T-helper 17 cell (primary cell): ENCODE results near the gene SPINDOC. TPM values are rescaled to one million over a fixed set of nuclear protein-coding genes. Genes with fewer than 3 reads are reported as not detected.
A peak's percentile ranks its signal among the peaks of the same experiment; 100 is the strongest.
"Not testable (repeated sequence)": the region's sequence is repeated elsewhere in the genome, so short reads cannot be mapped to it uniquely, and the experiment has no call there.

Experiments
- ATAC-seq: fragments of 150-1000 bp; cut with Tn5 transposase; 2 replicates; pipeline ENCODE4 v1.10.0; 2021; ENCODE audit warnings: mild to moderate bottlenecking, moderate library complexity
- DNase-seq, 3 donors: peaks; one replicate each; pipeline versions ENCODE4 v3.0.0 to v3.0.0-alpha.2; 2020 to 2021
- H3K9me3 ChIP-seq: one replicate; pipeline ENCODE4 v1.7.0; 2013; ENCODE audit warnings: low read length, mild to moderate bottlenecking; ENCODE audit not compliant: control insufficient read depth, poor library complexity, severe bottlenecking
- H3K27ac Mint-ChIP-seq: one replicate; pipeline ENCODE4 v1.8.0; 2022; ENCODE audit warnings: mild to moderate bottlenecking, moderate library complexity, mixed read lengths
- H3K27me3 Mint-ChIP-seq: one replicate; pipeline ENCODE4 v1.8.0; 2022; ENCODE audit warnings: mixed read lengths
- H3K36me3 Mint-ChIP-seq: one replicate; pipeline ENCODE4 v1.8.0; 2022; ENCODE audit warnings: low read depth, mixed read lengths
- H3K4me1 Mint-ChIP-seq: one replicate; pipeline ENCODE4 v1.8.0; 2022; ENCODE audit warnings: mild to moderate bottlenecking, mixed read lengths
- H3K4me3 Mint-ChIP-seq: one replicate; pipeline ENCODE4 v1.8.0; 2022; ENCODE audit warnings: mild to moderate bottlenecking, moderate library complexity, mixed read lengths
- total RNA-seq, 4 donors: library from RNA in 2 of 4; stranded (reverse) in 2 of 4; gene quantifications; one replicate each; pipeline ENCODE4 v1.2.3 and lab custom pipeline; 2022 to 2026

SPINDOC gene
- total RNA-seq, 2 donors from 2014 or later = 8.5 to 9.4 TPM

DNA sequence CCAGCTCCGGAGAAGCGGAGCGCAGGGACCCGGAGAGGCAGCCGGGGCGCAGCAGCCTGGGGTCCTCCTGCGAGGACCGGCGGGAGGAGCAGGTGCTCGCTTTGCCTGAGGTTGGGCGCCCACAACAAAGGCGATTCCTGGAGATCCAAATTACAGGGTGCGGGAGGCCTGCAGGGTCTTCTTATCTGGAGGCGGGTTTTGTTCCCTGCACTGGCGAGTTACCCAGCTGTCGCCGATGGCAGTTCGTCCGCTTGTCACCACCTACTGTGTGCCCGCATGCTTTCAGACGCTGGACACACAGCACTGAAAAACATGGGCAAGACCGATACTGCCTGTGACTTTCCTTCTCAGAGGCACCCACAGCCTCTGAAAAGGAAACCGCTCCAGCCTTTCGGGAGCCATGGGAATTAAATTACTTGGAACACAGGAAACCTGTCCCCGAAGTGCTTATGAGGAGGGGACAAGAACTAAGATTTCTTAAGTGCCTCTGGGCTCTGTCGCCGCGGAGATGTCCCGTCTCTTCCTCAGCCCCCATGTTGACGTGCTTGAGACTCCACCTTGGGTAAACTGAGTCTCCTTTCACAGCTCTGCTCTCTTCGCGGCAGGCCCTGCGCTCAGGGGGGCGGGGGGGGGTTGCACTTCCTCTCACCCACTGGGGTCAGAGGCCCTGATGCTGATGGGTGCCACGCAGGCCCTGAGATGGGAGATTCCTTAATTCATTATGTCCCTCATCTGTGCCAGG is 43.4 kb upstream of the SPINDOC start:
- peaks cover 5% of the 10 kb centered on the region for H3K36me3 Mint-ChIP-seq
- peak overlapping the region; percentile 66 for H3K4me3 Mint-ChIP-seq

DNA sequence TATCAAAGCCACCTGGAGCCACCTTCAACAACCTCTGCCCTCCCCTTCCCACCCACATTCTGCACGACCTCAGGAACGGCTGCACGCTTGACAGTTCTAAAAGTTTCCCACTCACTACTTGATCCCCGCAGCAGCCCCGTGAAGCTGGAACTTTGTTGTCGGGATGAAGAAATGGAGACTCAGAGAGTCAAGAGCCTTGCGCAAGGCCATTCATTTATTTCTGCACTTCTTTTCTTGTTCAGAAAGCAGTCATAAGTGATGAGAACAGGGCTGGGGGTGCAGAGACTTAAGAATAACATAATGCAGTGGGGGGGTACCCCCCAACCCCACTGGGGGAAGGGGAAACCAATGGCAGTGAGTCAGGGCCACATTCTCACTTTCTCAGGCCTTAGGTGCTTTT is 42.5 kb upstream of the SPINDOC start:
- no peak overlapping the region for H3K4me3 Mint-ChIP-seq

More for the DNA sequence above, 43.4 kb upstream of the SPINDOC start:
- no peak for ATAC-seq
- no peak overlapping the region for H3K27ac Mint-ChIP-seq
- no peaks in the 10 kb centered on the region for H3K9me3 ChIP-seq
- H3K4me1 Mint-ChIP-seq = peaks cover 7% of the 10 kb centered on the region
- peaks cover 9% of the 10 kb centered on the region for H3K27me3 Mint-ChIP-seq
- DNase-seq = no peak

DNA sequence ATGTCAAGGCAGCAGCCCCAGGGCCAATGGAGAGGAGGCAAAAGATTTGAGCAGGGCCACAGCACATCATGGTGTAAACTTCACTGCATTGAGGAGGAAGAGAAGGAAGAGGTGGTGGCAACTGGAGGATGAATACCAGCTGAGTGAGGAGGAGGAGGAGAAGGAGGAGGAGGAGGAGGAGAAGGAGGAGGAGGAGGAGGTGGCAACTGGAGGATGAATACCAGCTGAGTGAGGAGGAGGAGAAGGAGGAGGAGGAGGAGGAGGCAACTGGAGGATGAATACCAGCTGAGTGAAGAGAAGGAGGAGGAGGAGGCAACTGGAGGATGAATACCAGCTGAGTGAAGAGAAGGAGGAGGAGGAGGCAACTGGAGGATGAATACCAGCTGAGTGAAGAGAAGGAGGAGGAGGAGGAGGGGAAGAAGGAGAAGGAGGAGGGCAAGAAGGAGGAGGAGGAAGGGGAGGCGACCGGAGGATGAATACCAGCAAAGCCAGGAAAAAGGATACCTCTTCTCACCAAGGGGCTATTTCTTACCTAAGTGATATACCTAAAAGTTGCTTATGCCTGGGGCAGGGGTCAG is 41.4 kb upstream of the SPINDOC start:
- H3K27me3 Mint-ChIP-seq = peaks cover 20% of the 10 kb centered on the region
- not testable (repeated sequence) for DNase-seq, H3K36me3 Mint-ChIP-seq, H3K9me3 ChIP-seq, H3K4me1 Mint-ChIP-seq, ATAC-seq, H3K27ac Mint-ChIP-seq, H3K4me3 Mint-ChIP-seq

More for the DNA sequence above, 42.5 kb upstream of the SPINDOC start:
- ATAC-seq (no peak), DNase-seq (no peak)
- H3K9me3 ChIP-seq = no peaks in the 10 kb centered on the region
- H3K36me3 Mint-ChIP-seq = peaks cover 5% of the 10 kb centered on the region
- H3K27me3 Mint-ChIP-seq = peaks cover 15% of the 10 kb centered on the region
- H3K4me1 Mint-ChIP-seq = peaks cover 7% of the 10 kb centered on the region
- no peak overlapping the region for H3K27ac Mint-ChIP-seq

DNA sequence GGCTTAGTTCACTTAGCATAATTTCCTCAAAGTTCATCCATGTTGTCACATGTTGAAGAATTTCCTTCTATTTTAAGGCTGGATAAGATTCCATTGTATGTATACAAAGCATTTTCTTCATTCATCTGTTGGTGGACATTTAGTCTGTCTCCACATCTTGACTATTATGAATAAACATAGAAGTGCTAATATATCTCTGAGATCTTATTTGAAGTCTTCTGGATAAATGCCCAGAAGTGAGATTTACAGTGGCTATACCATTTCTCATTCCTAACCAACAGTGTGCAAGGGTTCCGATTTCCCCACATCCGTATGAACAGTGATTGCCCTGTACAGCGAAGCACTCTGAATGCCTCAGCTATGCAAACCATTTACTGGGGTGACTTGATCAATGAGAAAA is 38.1 kb upstream of the SPINDOC start:
- Mint-ChIP-seq H3K27ac (no peak overlapping the region), H3K27me3 (peaks cover 33% of the 10 kb centered on the region), H3K4me1 (peaks cover 2% of the 10 kb centered on the region), H3K36me3 (no peaks in the 10 kb centered on the region), H3K4me3 (no peak overlapping the region)
- DNase-seq (no peak), ATAC-seq (no peak)
- H3K9me3 ChIP-seq = no peaks in the 10 kb centered on the region

DNA sequence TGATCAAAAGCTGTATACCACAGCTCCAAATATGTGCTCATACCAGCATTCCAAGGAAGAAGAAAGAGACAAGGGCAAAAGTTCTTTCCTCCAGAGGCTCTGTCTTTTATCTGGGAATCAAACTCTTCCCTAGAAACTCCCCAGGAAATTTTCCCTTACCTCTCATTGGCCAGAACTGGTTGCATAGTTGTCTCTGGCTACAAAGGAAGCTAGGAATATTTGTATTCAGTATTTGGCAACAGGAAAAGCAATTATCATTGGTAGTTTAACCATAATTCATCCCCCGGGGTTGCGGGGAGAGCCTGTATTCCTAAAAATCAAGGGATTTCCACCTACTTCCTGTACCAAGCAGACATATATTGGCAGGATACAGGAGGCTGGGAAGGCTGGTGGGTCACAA is 34.2 kb upstream of the SPINDOC start:
- Mint-ChIP-seq H3K27ac (no peak overlapping the region), H3K36me3 (no peaks in the 10 kb centered on the region), H3K4me3 (no peak overlapping the region), H3K4me1 (peaks cover 2% of the 10 kb centered on the region), H3K27me3 (peaks cover 27% of the 10 kb centered on the region)
- ATAC-seq (no peak), DNase-seq (no peak)
- H3K9me3 ChIP-seq = no peaks in the 10 kb centered on the region

DNA sequence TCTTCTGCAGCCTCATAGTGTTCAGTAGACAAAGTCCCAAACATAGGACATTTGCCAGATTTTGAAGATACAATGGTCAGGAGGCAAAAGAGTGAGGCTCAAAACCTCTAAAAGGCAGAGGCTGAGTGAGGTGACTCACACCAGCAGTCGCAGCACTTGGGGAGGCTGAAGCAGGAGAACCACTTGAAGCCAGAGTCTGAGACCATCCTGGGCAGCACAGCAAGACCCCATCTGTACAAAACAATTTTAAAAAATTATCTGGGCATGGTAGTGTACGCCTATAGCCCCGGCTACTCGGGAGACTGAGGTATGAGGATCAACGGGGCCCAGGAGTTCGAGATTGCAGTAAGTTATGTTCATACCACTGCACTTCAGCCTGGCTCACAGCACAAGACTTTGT is 30.5 kb upstream of the SPINDOC start:
- H3K36me3 Mint-ChIP-seq = peaks cover 6% of the 10 kb centered on the region

DNA sequence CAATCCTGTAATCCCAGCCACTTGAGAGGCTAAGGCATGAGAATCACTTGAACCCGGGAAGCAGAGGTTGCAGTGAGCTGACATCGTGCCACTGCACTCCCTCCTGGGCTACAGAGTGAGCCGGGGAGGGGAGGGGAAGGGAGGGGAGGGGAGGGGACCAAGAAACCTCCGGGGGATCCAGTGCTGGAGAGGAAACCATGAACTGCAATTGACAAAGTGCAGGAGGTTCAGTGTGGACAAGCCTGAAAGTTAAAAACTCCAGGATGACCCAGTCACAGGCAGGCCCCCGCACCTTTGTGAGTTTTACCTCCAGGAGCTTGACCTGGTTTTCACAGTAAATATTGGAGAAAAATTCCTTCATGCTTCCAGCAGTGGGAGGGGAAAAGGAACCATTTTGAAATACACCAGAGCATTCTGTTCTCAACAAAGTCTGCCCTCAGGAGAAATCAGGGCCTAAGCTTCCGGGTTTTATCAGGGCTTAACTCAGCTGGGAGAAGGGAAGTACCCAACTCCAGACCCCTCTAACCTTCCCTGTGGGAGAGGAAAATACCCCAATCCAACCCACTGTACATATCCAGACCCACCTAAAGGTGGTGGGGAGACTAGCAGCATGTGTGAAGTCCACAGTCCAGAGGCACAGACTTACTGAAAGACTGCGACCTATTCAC is 29.2 kb upstream of the SPINDOC start:
- Mint-ChIP-seq H3K4me1 (peaks cover 12% of the 10 kb centered on the region), H3K27me3 (peaks cover 14% of the 10 kb centered on the region), H3K27ac (no peak overlapping the region), H3K36me3 (peaks cover 6% of the 10 kb centered on the region), H3K4me3 (no peak overlapping the region)
- ATAC-seq (no peak), DNase-seq (no peak)
- no peaks in the 10 kb centered on the region for H3K9me3 ChIP-seq

More for the DNA sequence above, 30.5 kb upstream of the SPINDOC start:
- ATAC-seq = no peak
- Mint-ChIP-seq H3K27me3 (peaks cover 23% of the 10 kb centered on the region), H3K27ac (no peak overlapping the region), H3K4me1 (peaks cover 14% of the 10 kb centered on the region), H3K4me3 (no peak overlapping the region)
- no peaks in the 10 kb centered on the region for H3K9me3 ChIP-seq
- no peak for DNase-seq

DNA sequence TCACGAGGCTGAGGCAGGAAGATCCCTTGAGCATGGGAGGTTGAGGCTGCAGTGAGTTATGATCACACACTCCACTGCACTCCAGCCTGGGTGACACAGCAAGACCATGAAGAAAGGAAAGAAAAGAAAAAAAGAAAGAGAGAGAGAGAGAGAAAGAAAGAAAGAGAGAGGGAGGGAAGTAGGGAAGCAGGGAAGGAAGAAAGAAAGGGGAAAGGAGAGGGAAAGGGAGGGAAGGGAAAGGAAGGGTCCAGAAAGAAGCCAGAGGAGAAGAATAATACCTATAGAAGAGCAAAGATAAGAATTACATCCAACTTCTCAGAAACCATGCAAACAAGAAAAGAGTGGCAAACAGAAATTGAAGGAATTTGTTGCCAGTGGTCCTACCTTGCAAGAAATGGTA is 27.4 kb upstream of the SPINDOC start:
- peaks cover 12% of the 10 kb centered on the region for H3K4me1 Mint-ChIP-seq
- H3K27ac Mint-ChIP-seq = no peak overlapping the region
- H3K9me3 ChIP-seq = no peaks in the 10 kb centered on the region
- ATAC-seq (no peak), DNase-seq (no peak)
- H3K36me3 Mint-ChIP-seq = peaks cover 6% of the 10 kb centered on the region
- H3K4me3 Mint-ChIP-seq = no peak overlapping the region
- H3K27me3 Mint-ChIP-seq = peaks cover 14% of the 10 kb centered on the region

DNA sequence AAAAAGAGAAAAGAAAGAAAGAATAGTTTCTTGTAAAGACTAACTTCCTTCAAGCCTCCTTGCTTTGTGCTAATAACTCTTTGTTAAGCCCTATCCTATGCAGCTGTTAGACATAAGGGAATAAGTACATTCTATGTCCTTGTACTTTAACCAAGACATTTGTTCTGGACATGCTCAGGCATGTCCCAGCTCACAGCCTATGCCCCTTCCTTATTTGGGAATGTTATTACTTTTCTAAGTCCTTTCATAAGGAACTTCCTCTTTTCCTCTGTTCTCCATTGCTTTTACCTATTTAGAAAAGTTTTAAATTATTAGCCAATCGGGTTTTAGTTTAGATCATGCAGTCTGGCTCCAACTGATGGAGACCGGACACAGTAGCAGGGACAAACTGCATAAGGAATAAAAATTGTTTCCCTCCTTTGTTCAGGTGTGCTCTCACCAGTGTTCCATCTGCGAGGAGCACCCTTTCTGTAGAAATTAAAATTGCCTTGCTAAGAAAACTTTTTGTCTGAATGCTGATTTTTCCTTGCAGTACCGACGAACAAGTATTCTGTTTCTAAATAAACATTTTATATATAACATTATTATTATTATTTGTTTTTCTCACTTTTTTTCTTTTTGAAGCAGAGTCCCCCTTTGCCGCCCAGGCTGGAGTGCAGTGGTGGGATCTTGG is 21.6 kb upstream of the SPINDOC start:
- Mint-ChIP-seq H3K4me3 (no peak overlapping the region), H3K4me1 (peaks cover 2% of the 10 kb centered on the region), H3K36me3 (no peaks in the 10 kb centered on the region), H3K27ac (no peak overlapping the region), H3K27me3 (peaks cover 13% of the 10 kb centered on the region)
- no peak for ATAC-seq
- DNase-seq = no peak
- no peaks in the 10 kb centered on the region for H3K9me3 ChIP-seq

DNA sequence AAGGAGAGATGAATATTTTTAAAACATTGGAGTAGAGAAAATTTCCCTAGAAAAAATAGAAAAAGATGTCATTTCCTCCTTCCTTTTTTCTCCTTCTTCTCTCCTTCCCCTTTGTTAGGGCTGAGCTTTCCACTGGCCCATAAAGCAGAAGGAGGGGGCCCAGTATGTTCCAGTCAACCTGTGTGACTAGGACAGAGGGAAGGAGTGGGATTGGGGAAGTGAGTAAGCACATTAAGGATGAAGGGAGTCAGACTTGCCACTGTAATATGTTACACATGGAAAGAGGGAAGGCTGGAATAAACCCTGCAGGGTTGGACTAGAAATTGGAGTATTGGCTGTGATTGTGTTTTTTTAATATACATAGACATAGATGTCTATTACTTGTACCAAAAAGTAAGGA is 20.1 kb upstream of the SPINDOC start:
- Mint-ChIP-seq H3K4me3 (no peak overlapping the region), H3K27me3 (peaks cover 19% of the 10 kb centered on the region), H3K4me1 (peaks cover 2% of the 10 kb centered on the region), H3K27ac (no peak overlapping the region), H3K36me3 (peaks cover under 1% of the 10 kb centered on the region)
- DNase-seq (no peak), ATAC-seq (no peak)
- no peaks in the 10 kb centered on the region for H3K9me3 ChIP-seq

DNA sequence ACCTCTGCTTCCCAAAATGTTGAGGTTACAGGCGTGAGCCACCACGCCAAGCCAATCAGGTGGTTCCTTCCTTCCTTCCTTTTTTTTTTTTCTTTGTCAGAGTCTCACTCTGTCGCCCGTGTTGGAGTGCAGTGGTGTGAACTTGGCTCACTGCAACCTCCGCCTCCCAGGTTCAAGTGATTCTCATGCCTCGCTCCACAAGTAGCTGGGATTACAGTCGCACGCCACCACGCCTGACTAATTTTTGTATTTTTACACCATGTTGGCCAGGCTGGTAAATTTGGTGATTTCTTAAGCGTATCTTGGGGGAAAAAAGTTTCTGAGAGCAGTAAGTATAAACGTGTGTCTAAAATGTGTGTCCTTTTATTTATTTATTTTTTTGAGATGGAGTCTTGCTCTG is 18.2 kb upstream of the SPINDOC start:
- Mint-ChIP-seq H3K36me3 (peaks cover 3% of the 10 kb centered on the region), H3K27me3 (peaks cover 22% of the 10 kb centered on the region), H3K27ac (no peak overlapping the region), H3K4me1 (peaks cover 2% of the 10 kb centered on the region), H3K4me3 (peak overlapping the region; percentile 33)
- no peaks in the 10 kb centered on the region for H3K9me3 ChIP-seq
- no peak for ATAC-seq
- DNase-seq = no peak

DNA sequence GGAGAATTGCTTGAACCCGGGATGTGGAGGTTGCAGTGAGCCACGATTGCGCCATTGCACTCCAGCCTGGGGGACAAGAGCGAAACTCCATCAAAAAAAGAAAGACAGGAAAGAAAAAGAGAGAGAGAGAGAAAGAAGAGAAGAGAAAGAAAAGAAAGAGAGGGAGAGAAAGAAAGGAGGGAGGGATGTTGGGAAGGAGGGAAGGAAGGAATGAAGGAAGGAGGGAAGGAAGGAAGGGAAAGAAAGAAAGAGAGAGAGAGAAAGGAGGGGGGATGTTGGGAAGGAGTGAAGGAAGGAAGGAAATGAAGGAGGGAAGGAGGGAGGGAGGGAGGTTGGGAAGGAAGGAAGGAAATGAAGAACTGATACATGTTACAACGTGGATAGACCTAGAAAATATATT is 12.3 kb upstream of the SPINDOC start:
- H3K4me1 Mint-ChIP-seq = no peaks in the 10 kb centered on the region
- no peak overlapping the region for H3K4me3 Mint-ChIP-seq
- no peak for ATAC-seq
- H3K36me3 Mint-ChIP-seq = peaks cover 3% of the 10 kb centered on the region
- H3K27ac Mint-ChIP-seq = no peak overlapping the region
- H3K9me3 ChIP-seq = no peaks in the 10 kb centered on the region
- H3K27me3 Mint-ChIP-seq = peaks cover 21% of the 10 kb centered on the region
- no peak for DNase-seq
